ENCODE measurements around the gene SLC7A9.

SLC7A9 gene

DNA sequence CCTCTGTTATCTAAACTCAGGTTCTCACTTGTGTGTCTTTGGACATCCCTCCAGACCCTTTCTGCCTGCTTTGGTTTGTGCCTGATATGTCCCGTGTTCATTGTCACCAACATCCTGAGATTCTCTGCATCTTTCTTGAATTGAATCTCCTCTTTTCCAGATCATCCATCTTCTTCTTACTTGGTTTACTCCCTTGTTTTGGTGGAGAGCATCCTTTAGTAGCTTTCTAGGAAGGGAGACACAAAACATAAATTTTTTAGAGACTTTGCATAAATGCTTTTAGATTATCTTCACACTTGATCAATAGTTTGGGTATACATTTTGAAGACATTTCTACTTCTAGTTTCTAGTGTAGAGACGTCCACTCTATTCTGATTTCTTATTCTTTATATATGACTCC is 88.3 kb downstream of the SLC7A9 start:
- no peak for DNase-seq (ENCODE audit: extremely low read depth, low read depth)
- H3K4me3 ChIP-seq (replicated peaks; ENCODE audit: low read depth, low read length): no peak overlapping the region
- TF ChIP-seq, protein P1, sequence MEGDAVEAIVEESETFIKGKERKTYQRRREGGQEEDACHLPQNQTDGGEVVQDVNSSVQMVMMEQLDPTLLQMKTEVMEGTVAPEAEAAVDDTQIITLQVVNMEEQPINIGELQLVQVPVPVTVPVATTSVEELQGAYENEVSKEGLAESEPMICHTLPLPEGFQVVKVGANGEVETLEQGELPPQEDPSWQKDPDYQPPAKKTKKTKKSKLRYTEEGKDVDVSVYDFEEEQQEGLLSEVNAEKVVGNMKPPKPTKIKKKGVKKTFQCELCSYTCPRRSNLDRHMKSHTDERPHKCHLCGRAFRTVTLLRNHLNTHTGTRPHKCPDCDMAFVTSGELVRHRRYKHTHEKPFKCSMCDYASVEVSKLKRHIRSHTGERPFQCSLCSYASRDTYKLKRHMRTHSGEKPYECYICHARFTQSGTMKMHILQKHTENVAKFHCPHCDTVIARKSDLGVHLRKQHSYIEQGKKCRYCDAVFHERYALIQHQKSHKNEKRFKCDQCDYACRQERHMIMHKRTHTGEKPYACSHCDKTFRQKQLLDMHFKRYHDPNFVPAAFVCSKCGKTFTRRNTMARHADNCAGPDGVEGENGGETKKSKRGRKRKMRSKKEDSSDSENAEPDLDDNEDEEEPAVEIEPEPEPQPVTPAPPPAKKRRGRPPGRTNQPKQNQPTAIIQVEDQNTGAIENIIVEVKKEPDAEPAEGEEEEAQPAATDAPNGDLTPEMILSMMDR (IDR thresholded peaks at IDR 0.05; ENCODE audit: low read depth, low read length, missing control alignments): no peak

Data from HFF-Myc (cell line).